ENCODE results near the gene TRAP1. TPM values are rescaled to one million over a fixed set of nuclear protein-coding genes. Genes with fewer than 3 reads are reported as not detected.

Gene TRAP1
- total RNA-seq, 2 experiments from 2014 or later, result 185 to 242 TPM

DNA sequence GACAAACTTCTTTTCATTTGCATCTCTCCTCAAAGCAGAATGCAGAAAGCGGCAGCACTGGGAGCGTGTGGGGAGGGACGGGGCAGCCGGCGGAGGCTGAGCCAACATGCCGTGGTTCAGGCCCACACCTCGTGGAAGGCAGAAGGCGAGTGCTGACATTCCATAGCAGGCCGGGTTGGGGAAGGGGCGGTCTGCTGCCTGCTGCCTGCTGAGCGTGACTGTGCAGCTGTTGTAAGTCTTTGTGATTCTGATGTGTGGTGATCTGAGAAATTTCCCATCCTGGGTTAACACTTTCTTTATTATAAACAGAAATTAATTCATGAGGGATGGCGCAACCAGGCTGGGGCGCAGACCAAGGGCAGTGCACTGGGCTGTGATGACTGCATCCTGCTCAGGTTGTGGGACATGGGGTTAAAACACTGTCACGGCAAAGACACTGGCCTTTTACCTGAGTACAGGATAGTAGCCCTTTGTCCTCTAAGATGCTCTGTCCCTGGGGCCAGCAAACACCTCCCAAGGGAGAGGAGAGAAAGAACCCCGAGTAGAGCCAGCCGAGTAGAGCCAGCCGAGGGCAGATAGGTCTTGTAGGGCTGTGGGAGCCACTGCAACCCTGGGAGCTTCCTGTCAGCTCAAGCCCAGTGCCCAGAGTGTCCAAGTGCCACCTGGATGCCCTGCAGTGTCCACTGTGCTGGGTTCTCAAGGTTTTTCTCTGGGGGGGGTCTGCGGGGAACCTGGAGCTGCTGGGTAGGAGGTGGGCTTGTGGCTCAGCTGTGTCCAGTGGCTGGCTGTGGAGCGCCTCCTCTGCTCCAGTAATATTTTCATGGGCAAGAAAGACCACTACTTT lies 71.6 kb downstream of the TRAP1 start:
- Histone ChIP-seq H2AFZ (ENCODE audit: low read length) (no peak overlapping the region), H3K4me1 (ENCODE audit: insufficient read depth, low read length, poor library complexity, severe bottlenecking) (no peaks in the 10 kb centered on the region), H4K20me1 (ENCODE audit: insufficient read depth, low read length) (no peaks in the 10 kb centered on the region), H3K4me3 (ENCODE audit: low read depth, low read length, poor library complexity, severe bottlenecking) (no peak overlapping the region), H3K27ac (ENCODE audit: low read depth, low read length, poor library complexity, severe bottlenecking) (no peak overlapping the region), H3K9me2 (ENCODE audit: insufficient read depth, low read length) (no peaks in the 10 kb centered on the region), H3K9me3 (ENCODE audit: low read length) (no peaks in the 10 kb centered on the region), H3K36me3 (ENCODE audit: insufficient read depth, low read length) (peaks cover 19% of the 10 kb centered on the region; the same call in 1 of the 2 replicates), H3K79me2 (ENCODE audit: insufficient read depth, low read depth, low read length) (no peaks in the 10 kb centered on the region), H3K4me2 (ENCODE audit: low read length) (no peak overlapping the region)
- BruUV-seq (replicated peaks), result no TSS peak
- intact Hi-C loops (cut with micrococcal nuclease; ENCODE audit: unreplicated experiment), result no loop called here
- POLR2A ChIA-PET, result interaction anchor here (1.2 kb wide), 1 partner anchor 19 kb away, joined by 4 read pairs; no protein-coding TSS in a partner anchor
- CTCF ChIA-PET (ENCODE audit: unreplicated experiment), result no interaction called here
- TF ChIP-seq, protein P1, sequence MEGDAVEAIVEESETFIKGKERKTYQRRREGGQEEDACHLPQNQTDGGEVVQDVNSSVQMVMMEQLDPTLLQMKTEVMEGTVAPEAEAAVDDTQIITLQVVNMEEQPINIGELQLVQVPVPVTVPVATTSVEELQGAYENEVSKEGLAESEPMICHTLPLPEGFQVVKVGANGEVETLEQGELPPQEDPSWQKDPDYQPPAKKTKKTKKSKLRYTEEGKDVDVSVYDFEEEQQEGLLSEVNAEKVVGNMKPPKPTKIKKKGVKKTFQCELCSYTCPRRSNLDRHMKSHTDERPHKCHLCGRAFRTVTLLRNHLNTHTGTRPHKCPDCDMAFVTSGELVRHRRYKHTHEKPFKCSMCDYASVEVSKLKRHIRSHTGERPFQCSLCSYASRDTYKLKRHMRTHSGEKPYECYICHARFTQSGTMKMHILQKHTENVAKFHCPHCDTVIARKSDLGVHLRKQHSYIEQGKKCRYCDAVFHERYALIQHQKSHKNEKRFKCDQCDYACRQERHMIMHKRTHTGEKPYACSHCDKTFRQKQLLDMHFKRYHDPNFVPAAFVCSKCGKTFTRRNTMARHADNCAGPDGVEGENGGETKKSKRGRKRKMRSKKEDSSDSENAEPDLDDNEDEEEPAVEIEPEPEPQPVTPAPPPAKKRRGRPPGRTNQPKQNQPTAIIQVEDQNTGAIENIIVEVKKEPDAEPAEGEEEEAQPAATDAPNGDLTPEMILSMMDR (conservative IDR thresholded peaks at IDR 0.05; ENCODE audit: low read length), result no peak
- no peak for TF ChIP-seq EZH2phosphoT487 (IDR thresholded peaks at IDR 0.05; ENCODE audit: borderline replicate concordance, low read depth, low read length)
- no peak for DNase-seq (ENCODE audit: low spot score)

DNA sequence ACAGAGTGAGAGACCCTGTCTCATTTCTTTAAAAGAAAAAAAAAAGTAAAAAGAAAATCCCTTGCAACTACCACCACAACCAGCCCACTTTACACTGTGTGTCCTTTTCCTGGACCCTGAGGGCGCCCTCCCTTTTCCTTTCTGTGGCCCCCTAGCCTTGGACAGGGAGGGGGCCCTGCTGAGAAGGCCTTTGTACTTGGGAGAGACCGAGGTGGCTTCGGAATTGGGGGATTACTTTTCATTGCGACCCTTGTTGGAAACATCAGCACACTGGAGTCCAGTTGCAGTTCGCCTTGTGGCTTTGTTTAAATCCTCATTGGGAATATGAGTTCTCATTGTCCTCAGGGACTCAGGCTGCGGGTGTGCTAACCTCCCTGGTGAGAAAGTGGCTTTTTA lies 72.2 kb downstream of the TRAP1 start:
- ChIA-PET CTCF (ENCODE audit: unreplicated experiment) (no interaction called here), POLR2A (interaction anchor here (0.6 kb wide), 1 partner anchor 22 kb away, joined by 7 read pairs; no protein-coding TSS in a partner anchor)
- Histone ChIP-seq H3K4me3 (ENCODE audit: low read depth, low read length, poor library complexity, severe bottlenecking) (no peak overlapping the region), H2AFZ (ENCODE audit: low read length) (no peak overlapping the region), H3K4me1 (ENCODE audit: insufficient read depth, low read length, poor library complexity, severe bottlenecking) (no peaks in the 10 kb centered on the region), H4K20me1 (ENCODE audit: insufficient read depth, low read length) (no peaks in the 10 kb centered on the region), H3K9me2 (ENCODE audit: insufficient read depth, low read length) (no peaks in the 10 kb centered on the region), H3K4me2 (ENCODE audit: low read length) (no peak overlapping the region), H3K79me2 (ENCODE audit: insufficient read depth, low read depth, low read length) (no peaks in the 10 kb centered on the region), H3K27ac (ENCODE audit: low read depth, low read length, poor library complexity, severe bottlenecking) (no peak overlapping the region), H3K36me3 (ENCODE audit: insufficient read depth, low read length) (peaks cover 25% of the 10 kb centered on the region; the same call in 1 of the 2 replicates), H3K9me3 (ENCODE audit: low read length) (no peaks in the 10 kb centered on the region)
- no peak for DNase-seq (ENCODE audit: low spot score)
- no TSS peak for BruUV-seq (replicated peaks)
- no peak for TF ChIP-seq EZH2phosphoT487 (IDR thresholded peaks at IDR 0.05; ENCODE audit: borderline replicate concordance, low read depth, low read length)
- TF ChIP-seq, protein P1 (conservative IDR thresholded peaks at IDR 0.05; ENCODE audit: low read length), result no peak
- intact Hi-C loops (cut with micrococcal nuclease; ENCODE audit: unreplicated experiment), result no loop called here

All from OCI-LY7 (cell line).